NT2/D1 (cell line): ENCODE data around the gene DMRT1.
"Not testable (repeated sequence)": the region's sequence is repeated elsewhere in the genome, so short reads cannot be mapped to it uniquely, and the experiment has no call there.

Experiments used
- SUZ12 ChIP-seq: IDR thresholded peaks from 2 replicates; pipeline ENCODE4 v1.6.1; 2011; ENCODE audit not compliant: insufficient read length, insufficient read depth; ENCODE audit errors: extremely low read depth
- YY1 ChIP-seq: IDR thresholded peaks from 2 replicates; pipeline ENCODE4 v1.6.1; 2011; ENCODE audit not compliant: insufficient read length, insufficient read depth
- ZNF274 ChIP-seq: IDR thresholded peaks from 2 replicates; pipeline ENCODE4 v1.6.1; 2011; ENCODE audit warnings: mild to moderate bottlenecking, low read depth, low read length

GRCh38 chr9:861525-861924 is 20.0 kb downstream of the DMRT1 start:
- not testable (repeated sequence) for TF ChIP-seq YY1, SUZ12, ZNF274
